Measurements from ENCODE around the gene ARHGAP10.

Gene ARHGAP10

GRCh38 chr4:148007314-148007760, 275.4 kb downstream of the ARHGAP10 start:
- TF ChIP-seq EZH2 (optimal IDR thresholded peaks at IDR 0.05; ENCODE audit: low read depth, low read length) (no peak), EZH2phosphoT487 (IDR thresholded peaks at IDR 0.05; ENCODE audit: low read length) (no peak)
- TF ChIP-seq, protein P1, sequence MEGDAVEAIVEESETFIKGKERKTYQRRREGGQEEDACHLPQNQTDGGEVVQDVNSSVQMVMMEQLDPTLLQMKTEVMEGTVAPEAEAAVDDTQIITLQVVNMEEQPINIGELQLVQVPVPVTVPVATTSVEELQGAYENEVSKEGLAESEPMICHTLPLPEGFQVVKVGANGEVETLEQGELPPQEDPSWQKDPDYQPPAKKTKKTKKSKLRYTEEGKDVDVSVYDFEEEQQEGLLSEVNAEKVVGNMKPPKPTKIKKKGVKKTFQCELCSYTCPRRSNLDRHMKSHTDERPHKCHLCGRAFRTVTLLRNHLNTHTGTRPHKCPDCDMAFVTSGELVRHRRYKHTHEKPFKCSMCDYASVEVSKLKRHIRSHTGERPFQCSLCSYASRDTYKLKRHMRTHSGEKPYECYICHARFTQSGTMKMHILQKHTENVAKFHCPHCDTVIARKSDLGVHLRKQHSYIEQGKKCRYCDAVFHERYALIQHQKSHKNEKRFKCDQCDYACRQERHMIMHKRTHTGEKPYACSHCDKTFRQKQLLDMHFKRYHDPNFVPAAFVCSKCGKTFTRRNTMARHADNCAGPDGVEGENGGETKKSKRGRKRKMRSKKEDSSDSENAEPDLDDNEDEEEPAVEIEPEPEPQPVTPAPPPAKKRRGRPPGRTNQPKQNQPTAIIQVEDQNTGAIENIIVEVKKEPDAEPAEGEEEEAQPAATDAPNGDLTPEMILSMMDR (IDR thresholded peaks at IDR 0.05; ENCODE audit: low read length) = no peak
- Histone ChIP-seq H3K4me1 (ENCODE audit: low read length) (no peaks in the 10 kb centered on the region), H3K9ac (ENCODE audit: low read length) (no peak overlapping the region), H4K20me1 (ENCODE audit: insufficient read depth, low read length) (no peaks in the 10 kb centered on the region), H3K9me2 (replicated peaks; ENCODE audit: insufficient read depth, low read length) (no peaks in the 10 kb centered on the region), H3K79me2 (ENCODE audit: low read length) (peaks cover 12% of the 10 kb centered on the region; the same call in 1 of the 2 replicates), H3K4me3 (ENCODE audit: low read length) (no peak overlapping the region), H3K36me3 (replicated peaks; ENCODE audit: insufficient read depth, low read length) (no peaks in the 10 kb centered on the region), H3K27ac (ENCODE audit: low read length) (no peak overlapping the region), H3K4me2 (ENCODE audit: low read depth, low read length) (no peak overlapping the region), H2AFZ (ENCODE audit: low read length) (no peak overlapping the region), H3F3A (ENCODE audit: insufficient read depth, low read length) (no peaks in the 10 kb centered on the region), H3K27me3 (replicated peaks; ENCODE audit: insufficient read depth, low read length) (no peaks in the 10 kb centered on the region), H3K9me3 (replicated peaks; ENCODE audit: insufficient read depth, low read length) (no peaks in the 10 kb centered on the region)
- no peak for DNase-seq

GRCh38 chr4:148007792-148008191, 275.9 kb downstream of the ARHGAP10 start:
- no peak for DNase-seq
- no peak overlapping the region for H2AFZ ChIP-seq (ENCODE audit: low read length)
- TF ChIP-seq, protein P1 (IDR thresholded peaks at IDR 0.05; ENCODE audit: low read length) = no peak
- TF ChIP-seq EZH2phosphoT487 (IDR thresholded peaks at IDR 0.05; ENCODE audit: low read length) (no peak), EZH2 (optimal IDR thresholded peaks at IDR 0.05; ENCODE audit: low read depth, low read length) (no peak)
- H3K79me2 ChIP-seq (ENCODE audit: low read length) = peaks cover 13% of the 10 kb centered on the region; the same call in 1 of the 2 replicates
- no peaks in the 10 kb centered on the region for H3K4me1 ChIP-seq (ENCODE audit: low read length)
- no peak overlapping the region for H3K27ac ChIP-seq (ENCODE audit: low read length)
- H3K4me3 ChIP-seq (ENCODE audit: low read length) = no peak overlapping the region
- H3K9ac ChIP-seq (ENCODE audit: low read length) = no peak overlapping the region
- H3F3A ChIP-seq (ENCODE audit: insufficient read depth, low read length) = no peaks in the 10 kb centered on the region
- no peak overlapping the region for H3K4me2 ChIP-seq (ENCODE audit: low read depth, low read length)
- H4K20me1 ChIP-seq (ENCODE audit: insufficient read depth, low read length) = no peaks in the 10 kb centered on the region
- no peaks in the 10 kb centered on the region for H3K36me3 ChIP-seq (replicated peaks; ENCODE audit: insufficient read depth, low read length)
- H3K9me3 ChIP-seq (replicated peaks; ENCODE audit: insufficient read depth, low read length) = no peaks in the 10 kb centered on the region
- no peaks in the 10 kb centered on the region for H3K9me2 ChIP-seq (replicated peaks; ENCODE audit: insufficient read depth, low read length)
- no peaks in the 10 kb centered on the region for H3K27me3 ChIP-seq (replicated peaks; ENCODE audit: insufficient read depth, low read length)

DNA sequence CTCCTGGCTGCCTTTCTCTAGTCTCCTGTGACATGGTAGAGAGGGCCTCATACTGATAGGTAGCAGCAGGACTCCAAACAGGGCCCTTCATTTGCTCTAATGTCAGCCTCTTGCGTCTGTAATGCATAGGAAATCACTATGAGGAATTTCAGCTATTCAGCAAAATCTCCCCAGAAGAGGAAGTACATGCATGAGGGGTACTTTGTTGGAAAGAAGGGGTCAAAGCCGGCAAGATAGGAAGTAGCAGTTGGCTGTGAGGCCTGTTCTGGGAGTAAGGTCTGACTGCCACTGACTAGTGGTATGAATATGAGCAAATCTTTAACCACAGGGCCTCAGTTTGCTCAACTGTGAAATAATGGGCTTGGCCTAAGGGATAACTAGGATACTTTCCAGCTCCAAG, 283.2 kb downstream of the ARHGAP10 start:
- H3K36me3 ChIP-seq (replicated peaks; ENCODE audit: insufficient read depth, low read length) = no peaks in the 10 kb centered on the region
- no peak for DNase-seq
- no peak overlapping the region for H3K27ac ChIP-seq (ENCODE audit: low read length)
- no peaks in the 10 kb centered on the region for H3K27me3 ChIP-seq (replicated peaks; ENCODE audit: insufficient read depth, low read length)
- H3K9me3 ChIP-seq (replicated peaks; ENCODE audit: insufficient read depth, low read length) = no peaks in the 10 kb centered on the region
- H3F3A ChIP-seq (ENCODE audit: insufficient read depth, low read length) = no peaks in the 10 kb centered on the region
- H3K4me3 ChIP-seq (ENCODE audit: low read length) = no peak overlapping the region
- H2AFZ ChIP-seq (ENCODE audit: low read length) = no peak overlapping the region
- H3K79me2 ChIP-seq (ENCODE audit: low read length) = 0 out of 2 replicates have a peak, but pooled peaks cover 16% of the 10 kb centered on the region
- no peaks in the 10 kb centered on the region for H4K20me1 ChIP-seq (ENCODE audit: insufficient read depth, low read length)
- no peak overlapping the region for H3K4me2 ChIP-seq (ENCODE audit: low read depth, low read length)
- no peaks in the 10 kb centered on the region for H3K4me1 ChIP-seq (ENCODE audit: low read length)
- H3K9me2 ChIP-seq (replicated peaks; ENCODE audit: insufficient read depth, low read length) = no peaks in the 10 kb centered on the region
- H3K9ac ChIP-seq (ENCODE audit: low read length) = no peak overlapping the region
- TF ChIP-seq EZH2 (optimal IDR thresholded peaks at IDR 0.05; ENCODE audit: low read depth, low read length) = no peak
- TF ChIP-seq, protein P1 (IDR thresholded peaks at IDR 0.05; ENCODE audit: low read length) = no peak

Data from MM.1S (cell line).